Spinal cord (tissue), 10 donors: ENCODE results near the gene MRPL21. TPM values are rescaled to one million over a fixed set of nuclear protein-coding genes. Genes with fewer than 3 reads are reported as not detected.
"Not testable (repeated sequence)": the region's sequence is repeated elsewhere in the genome, so short reads cannot be mapped to it uniquely, and the experiment has no call there.

ENCODE experiments used
- DNase-seq, 6 donors: peaks; one replicate each; pipeline versions ENCODE4 v3.0.0 to v3.0.0-alpha.2; 2013 to 2015; ENCODE audit warnings: low spot score in 6 of 6, low read depth in 4 of 6
- H3K27ac ChIP-seq: one replicate; pipeline ENCODE4 v1.5.1; 2013; ENCODE audit warnings: low read depth, low read length, control low read depth
- H3K27me3 ChIP-seq: one replicate; pipeline ENCODE4 v1.6.1; 2013; ENCODE audit warnings: low read length; ENCODE audit not compliant: control insufficient read depth, insufficient read depth
- H3K36me3 ChIP-seq: one replicate; pipeline ENCODE4 v1.6.1; 2013; ENCODE audit warnings: low read length; ENCODE audit not compliant: control insufficient read depth, insufficient read depth
- H3K4me1 ChIP-seq: one replicate; pipeline ENCODE4 v1.6.1; 2013; ENCODE audit warnings: low read length; ENCODE audit not compliant: control insufficient read depth, insufficient read depth
- H3K4me3 ChIP-seq: one replicate; pipeline ENCODE4 v1.5.1; 2013; ENCODE audit warnings: low read depth, low read length, control low read depth
- H3K9me3 ChIP-seq: one replicate; pipeline ENCODE4 v1.6.1; 2013; ENCODE audit warnings: low read length; ENCODE audit not compliant: control insufficient read depth, insufficient read depth
- WGBS: methylation state at CpG from one replicate; pipeline ENCODE4 v1.1.5; 2013; ENCODE audit warnings: missing lambda C conversion rate; ENCODE audit not compliant: insufficient coverage; 5-methylcytosine and 5-hydroxymethylcytosine counted together
- polyA plus RNA-seq, 2 donors: library from polyadenylated mRNA; unstranded; fragments of 120-200 nt; gene quantifications; one replicate each; pipeline ENCODE4 v1.2.1, GENCODE V29; 2013; ENCODE audit not compliant: insufficient read length in 2 of 2
- total RNA-seq, 2 donors: library from RNA; depleted of rRNA in 1 of 2; stranded (reverse); fragments of 120-200 nt in 1 of 2; fragments of >200 nt in 1 of 2; gene quantifications; one replicate each; pipeline versions ENCODE4 v1.2.3 to v1.2.4, GENCODE V29; 2013 to 2014
- donor health status: healthy.

MRPL21 gene
- total and polyA plus RNA-seq, 4 donors, result 53.5 to 94.9 (median 80.4) TPM

- Histone ChIP-seq H3K4me3 (no peak overlapping the region), H3K27me3 (peaks cover 17% of the 10 kb centered on the region), H3K27ac (no peak overlapping the region), H3K36me3 (no peaks in the 10 kb centered on the region), H3K4me1 (peaks cover 16% of the 10 kb centered on the region), H3K9me3 (no peaks in the 10 kb centered on the region)
- no peak for DNase-seq
- 90% methylated on average over 2 of the region's 8 CpGs for WGBS
Measured at GRCh38 chr11:68859123-68859522, 44.5 kb downstream of the MRPL21 start.

GRCh38 chr11:68857037-68857586 is 46.5 kb downstream of the MRPL21 start:
- H3K4me1 ChIP-seq, result peaks cover 21% of the 10 kb centered on the region
- 100% methylated on average over 2 of the region's 8 CpGs for WGBS
- no peak overlapping the region for H3K27ac ChIP-seq
- no peaks in the 10 kb centered on the region for H3K9me3 ChIP-seq
- no peak for DNase-seq
- peaks cover 30% of the 10 kb centered on the region for H3K27me3 ChIP-seq
- H3K4me3 ChIP-seq, result no peak overlapping the region
- H3K36me3 ChIP-seq, result no peaks in the 10 kb centered on the region

- WGBS, result 96% methylated on average over 11 of the region's 21 CpGs
- not testable (repeated sequence) for H3K27ac ChIP-seq, H3K9me3 ChIP-seq, H3K36me3 ChIP-seq, DNase-seq, H3K4me3 ChIP-seq
- peaks cover 34% of the 10 kb centered on the region for H3K27me3 ChIP-seq
- peaks cover 21% of the 10 kb centered on the region for H3K4me1 ChIP-seq
Measured at GRCh38 chr11:68856425-68857030, 47.1 kb downstream of the MRPL21 start.

GRCh38 chr11:68855205-68855981 is 48.2 kb downstream of the MRPL21 start:
- H3K36me3 ChIP-seq, result no peaks in the 10 kb centered on the region
- peaks cover 34% of the 10 kb centered on the region for H3K27me3 ChIP-seq
- WGBS, result under 1% methylated on average over 60 of the region's 62 CpGs
- H3K4me1 ChIP-seq, result peaks cover 21% of the 10 kb centered on the region
- H3K27ac ChIP-seq, result peak overlapping the region; percentile 52
- H3K4me3 ChIP-seq, result peak overlapping the region; percentile 48
- no peak for DNase-seq
- H3K9me3 ChIP-seq, result no peaks in the 10 kb centered on the region

GRCh38 chr11:68854273-68854958 is 49.2 kb downstream of the MRPL21 start:
- WGBS, result 8% methylated on average over 27 of the region's 42 CpGs
- no peak overlapping the region for H3K27ac ChIP-seq
- no peak for DNase-seq
- H3K9me3 ChIP-seq, result no peaks in the 10 kb centered on the region
- peaks cover 21% of the 10 kb centered on the region for H3K4me1 ChIP-seq
- no peaks in the 10 kb centered on the region for H3K36me3 ChIP-seq
- H3K4me3 ChIP-seq, result peak overlapping the region; percentile 48
- H3K27me3 ChIP-seq, result peaks cover 34% of the 10 kb centered on the region

GRCh38 chr11:68852628-68853027 is 51.0 kb downstream of the MRPL21 start:
- Histone ChIP-seq H3K27ac (no peak overlapping the region), H3K27me3 (peaks cover 34% of the 10 kb centered on the region), H3K9me3 (no peaks in the 10 kb centered on the region), H3K36me3 (no peaks in the 10 kb centered on the region), H3K4me1 (peaks cover 21% of the 10 kb centered on the region), H3K4me3 (no peak overlapping the region)
- 70% methylated on average over 7 of the region's 8 CpGs for WGBS
- no peak for DNase-seq

- Histone ChIP-seq H3K4me1 (peaks cover 9% of the 10 kb centered on the region), H3K27me3 (peaks cover 35% of the 10 kb centered on the region), H3K27ac (no peak overlapping the region), H3K4me3 (no peak overlapping the region), H3K9me3 (no peaks in the 10 kb centered on the region), H3K36me3 (no peaks in the 10 kb centered on the region)
- 86% methylated on average over 13 of the region's 15 CpGs for WGBS
- no peak for DNase-seq
Measured at GRCh38 chr11:68848429-68848828, 55.2 kb downstream of the MRPL21 start.

GRCh38 chr11:68847395-68847794 is 56.2 kb downstream of the MRPL21 start:
- H3K27me3 ChIP-seq, result peaks cover 40% of the 10 kb centered on the region
- no CpG with 5 or more reads among the region's 4 CpGs for WGBS
- peaks cover 19% of the 10 kb centered on the region for H3K4me1 ChIP-seq
- no peak overlapping the region for H3K4me3 ChIP-seq
- DNase-seq, result no peak
- H3K36me3 ChIP-seq, result no peaks in the 10 kb centered on the region
- no peak overlapping the region for H3K27ac ChIP-seq
- no peaks in the 10 kb centered on the region for H3K9me3 ChIP-seq

GRCh38 chr11:68845351-68846002 is 58.2 kb downstream of the MRPL21 start:
- no peaks in the 10 kb centered on the region for H3K36me3 ChIP-seq
- H3K4me1 ChIP-seq, result peaks cover 34% of the 10 kb centered on the region
- no peak overlapping the region for H3K4me3 ChIP-seq
- no peaks in the 10 kb centered on the region for H3K9me3 ChIP-seq
- H3K27me3 ChIP-seq, result peaks cover 42% of the 10 kb centered on the region
- 83% methylated on average over 17 of the region's 18 CpGs for WGBS
- DNase-seq, result peak in 1 of 6 donors; percentile 67
- H3K27ac ChIP-seq, result no peak overlapping the region
